ENCODE results near the gene SLC3A2. TPM values are rescaled to one million over a fixed set of nuclear protein-coding genes. Genes with fewer than 3 reads are reported as not detected.
"Not testable (repeated sequence)": the region's sequence is repeated elsewhere in the genome, so short reads cannot be mapped to it uniquely, and the experiment has no call there.

Gene SLC3A2
- total RNA-seq (2014; rRNA removed; shearing (Covaris generic)) = 271 and 340 TPM in 2 replicates

- Histone ChIP-seq H3K27me3 (ENCODE audit: control insufficient read depth, insufficient read depth, low read length) (no peaks in the 10 kb centered on the region), H3K36me3 (replicated peaks; ENCODE audit: control insufficient read depth, insufficient read depth, low read length) (peaks cover 46% of the 10 kb centered on the region), H3K4me3 (ENCODE audit: insufficient read depth, low read depth, low read length) (peak within 1 kb of the TSS; percentile 100)
- peak; percentile 96 for DNase-seq
Observed at GRCh38 chr11:62880803-62881578, at the start of gene SLC3A2. TSS of gene SLC3A2 (plus strand) at chr11:62880896. CDS start at chr11:62881024, 128 bp downstream.

GRCh38 chr11:62830904-62831519 is 49.7 kb upstream of the SLC3A2 start:
- Histone ChIP-seq H3K36me3 (replicated peaks; ENCODE audit: control insufficient read depth, insufficient read depth, low read length) (peaks cover 34% of the 10 kb centered on the region), H3K4me3 (ENCODE audit: insufficient read depth, low read depth, low read length) (peak overlapping the region; percentile 87), H3K27me3 (ENCODE audit: control insufficient read depth, insufficient read depth, low read length) (no peaks in the 10 kb centered on the region)
- peak; percentile 82 for DNase-seq

GRCh38 chr11:62831520-62832335 is 49.0 kb upstream of the SLC3A2 start, which contains the start of gene STX5:
TSS of gene STX5 (minus strand) at chr11:62832051. CDS start at chr11:62831243, 808 bp downstream.
- Histone ChIP-seq H3K4me3 (ENCODE audit: insufficient read depth, low read depth, low read length) (peak within 1 kb of the TSS; percentile 87), H3K36me3 (replicated peaks; ENCODE audit: control insufficient read depth, insufficient read depth, low read length) (peaks cover 38% of the 10 kb centered on the region), H3K27me3 (ENCODE audit: control insufficient read depth, insufficient read depth, low read length) (no peaks in the 10 kb centered on the region)
- DNase-seq = peak; percentile 98

GRCh38 chr11:62832336-62833234 is 48.1 kb upstream of the SLC3A2 start, which contains the start of gene TEX54:
TSS of gene TEX54 (minus strand) at chr11:62832841.
- H3K36me3 ChIP-seq (replicated peaks; ENCODE audit: control insufficient read depth, insufficient read depth, low read length) = peaks cover 33% of the 10 kb centered on the region
- H3K4me3 ChIP-seq (ENCODE audit: insufficient read depth, low read depth, low read length) = peak within 1 kb of the TSS; percentile 87
- DNase-seq = no peak
- H3K27me3 ChIP-seq (ENCODE audit: control insufficient read depth, insufficient read depth, low read length) = no peaks in the 10 kb centered on the region

GRCh38 chr11:62835336-62835735 is 45.4 kb upstream of the SLC3A2 start:
- no peak overlapping the region for H3K4me3 ChIP-seq (ENCODE audit: insufficient read depth, low read depth, low read length)

GRCh38 chr11:62839050-62839945 is 41.4 kb upstream of the SLC3A2 start, which contains the start of gene WDR74:
TSS of gene WDR74 (minus strand) at chr11:62839590. CDS start at chr11:62839570, 20 bp downstream.
- DNase-seq = peak; percentile 90
- H3K4me3 ChIP-seq (ENCODE audit: insufficient read depth, low read depth, low read length) = peak within 1 kb of the TSS; percentile 93
- no peaks in the 10 kb centered on the region for H3K27me3 ChIP-seq (ENCODE audit: control insufficient read depth, insufficient read depth, low read length)
- peaks cover 23% of the 10 kb centered on the region for H3K36me3 ChIP-seq (replicated peaks; ENCODE audit: control insufficient read depth, insufficient read depth, low read length)

More at GRCh38 chr11:62835336-62835735, 45.4 kb upstream of the SLC3A2 start:
- Histone ChIP-seq H3K36me3 (replicated peaks; ENCODE audit: control insufficient read depth, insufficient read depth, low read length) (peaks cover 33% of the 10 kb centered on the region), H3K27me3 (ENCODE audit: control insufficient read depth, insufficient read depth, low read length) (no peaks in the 10 kb centered on the region)
- DNase-seq = no peak

- not testable (repeated sequence) for H3K27me3 ChIP-seq (ENCODE audit: control insufficient read depth, insufficient read depth, low read length); H3K36me3 ChIP-seq (replicated peaks; ENCODE audit: control insufficient read depth, insufficient read depth, low read length)
- DNase-seq = peak; percentile 66
- peak overlapping the region; percentile 93 for H3K4me3 ChIP-seq (ENCODE audit: insufficient read depth, low read depth, low read length)
Observed at GRCh38 chr11:62840721-62841360, 39.9 kb upstream of the SLC3A2 start.

- peak; percentile 93 for DNase-seq
- Histone ChIP-seq H3K4me3 (ENCODE audit: insufficient read depth, low read depth, low read length) (peak overlapping the region; percentile 93), H3K27me3 (ENCODE audit: control insufficient read depth, insufficient read depth, low read length) (no peaks in the 10 kb centered on the region), H3K36me3 (replicated peaks; ENCODE audit: control insufficient read depth, insufficient read depth, low read length) (peaks cover 3% of the 10 kb centered on the region)
Observed at GRCh38 chr11:62841361-62842170, 39.1 kb upstream of the SLC3A2 start.

- no peak for DNase-seq
Observed at GRCh38 chr11:62842171-62842741, 38.4 kb upstream of the SLC3A2 start.

GRCh38 chr11:62842891-62843290 is 37.8 kb upstream of the SLC3A2 start:
- not testable (repeated sequence) for H3K27me3 ChIP-seq (ENCODE audit: control insufficient read depth, insufficient read depth, low read length); H3K36me3 ChIP-seq (replicated peaks; ENCODE audit: control insufficient read depth, insufficient read depth, low read length); H3K4me3 ChIP-seq (ENCODE audit: insufficient read depth, low read depth, low read length); DNase-seq

More at GRCh38 chr11:62842171-62842741, 38.4 kb upstream of the SLC3A2 start:
- no peaks in the 10 kb centered on the region for H3K27me3 ChIP-seq (ENCODE audit: control insufficient read depth, insufficient read depth, low read length)
- H3K4me3 ChIP-seq (ENCODE audit: insufficient read depth, low read depth, low read length) = peak overlapping the region; percentile 41
- H3K36me3 ChIP-seq (replicated peaks; ENCODE audit: control insufficient read depth, insufficient read depth, low read length) = peaks cover 3% of the 10 kb centered on the region; the same call in 1 of the 2 replicates

GRCh38 chr11:62843466-62843865 is 37.2 kb upstream of the SLC3A2 start:
- DNase-seq = no peak
- H3K4me3 ChIP-seq (ENCODE audit: insufficient read depth, low read depth, low read length) = no peak overlapping the region
- H3K27me3 ChIP-seq (ENCODE audit: control insufficient read depth, insufficient read depth, low read length) = no peaks in the 10 kb centered on the region
- H3K36me3 ChIP-seq (replicated peaks; ENCODE audit: control insufficient read depth, insufficient read depth, low read length) = no peaks in the 10 kb centered on the region

Data from H7 (cell line).